ENCODE results near the gene CCZ1B.
"Not testable (repeated sequence)": the region's sequence is repeated elsewhere in the genome, so short reads cannot be mapped to it uniquely, and the experiment has no call there.

Gene CCZ1B

GRCh38 chr7:6830026-6830425, 4.0 kb upstream of the CCZ1B start:
- DNase-seq = not testable (repeated sequence)

DNA sequence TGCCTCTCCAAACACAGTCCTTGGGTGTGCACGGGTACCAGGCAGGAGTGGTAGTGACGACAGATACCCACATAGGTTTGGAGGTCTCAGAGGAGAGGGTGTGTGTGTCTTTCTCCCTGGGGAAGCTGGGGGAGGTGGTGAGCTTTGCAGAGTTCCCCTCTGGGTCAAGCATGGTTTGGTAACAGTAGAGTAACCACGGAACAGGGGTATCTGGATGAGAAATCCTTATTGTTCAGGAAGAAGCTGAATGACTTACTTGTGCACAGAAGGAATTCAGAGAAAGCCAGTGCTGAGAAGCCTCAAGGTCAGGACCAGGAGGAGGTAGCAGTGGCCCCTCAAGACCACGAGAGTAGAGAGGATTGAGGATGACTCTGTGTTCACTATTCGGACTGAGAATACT, 3.5 kb upstream of the CCZ1B start:
- DNase-seq = not testable (repeated sequence)

DNA sequence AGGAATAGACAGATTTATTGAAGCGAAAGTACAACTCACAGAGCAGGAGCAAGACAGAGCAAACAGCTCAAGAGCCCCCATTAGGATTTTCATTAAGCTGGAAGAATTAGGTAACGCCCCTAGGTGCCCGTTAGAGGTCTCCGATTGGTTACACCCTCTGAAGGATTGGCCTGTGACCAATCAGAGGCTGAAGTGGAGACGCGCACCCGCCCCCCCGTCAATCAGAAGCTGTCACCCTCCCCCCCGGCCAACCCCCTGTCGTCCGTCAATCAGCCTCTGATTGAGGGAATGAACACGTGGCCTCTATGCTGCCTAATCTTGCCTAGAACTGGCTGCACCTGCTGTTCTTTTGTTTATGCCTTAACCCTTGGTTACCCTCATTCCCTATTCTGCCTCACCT, 1.1 kb upstream of the CCZ1B start:
- not testable (repeated sequence) for DNase-seq

DNA sequence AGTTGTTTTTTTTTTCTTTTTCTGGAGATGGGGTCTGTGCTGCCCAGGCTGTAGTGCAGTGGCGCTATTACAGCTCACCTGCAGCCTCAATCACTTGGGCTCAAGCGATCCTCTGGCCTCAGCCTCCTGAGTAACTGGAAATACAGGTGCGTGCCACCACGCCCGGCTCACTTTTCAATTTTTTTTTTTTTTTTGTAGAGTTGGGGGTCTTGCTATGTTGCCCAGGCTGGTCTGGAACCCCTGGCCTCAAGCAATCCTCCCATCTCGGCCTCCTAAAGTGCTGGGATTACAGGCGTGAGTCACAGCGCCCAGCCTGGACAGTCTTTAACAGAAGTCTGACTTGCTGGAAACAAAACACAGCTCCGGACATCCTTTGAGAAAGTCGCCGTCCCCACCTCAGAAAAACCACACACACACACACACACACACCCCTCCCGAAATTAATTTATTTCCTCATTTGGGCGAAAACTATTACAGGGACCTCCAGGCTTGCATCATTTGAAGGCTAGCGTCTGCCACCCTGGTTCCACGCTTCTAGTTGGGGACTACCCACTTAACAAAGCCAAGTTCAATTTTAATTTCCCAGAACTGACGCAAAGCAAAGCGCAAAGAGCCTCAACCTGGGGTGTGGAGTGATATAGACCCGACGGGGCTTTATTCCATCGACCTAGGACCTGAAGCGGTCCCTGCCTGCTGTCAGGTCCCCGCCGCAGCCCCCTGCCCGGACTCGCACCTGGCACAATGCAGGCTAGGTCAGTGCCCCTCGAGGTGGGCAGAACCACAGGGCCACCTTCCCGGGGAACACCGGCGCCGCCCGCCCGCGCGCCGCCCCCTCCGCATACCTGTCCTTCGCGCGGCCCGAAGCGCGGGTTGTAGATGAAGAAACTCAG, 594 bp downstream of the CCZ1B start:
- not testable (repeated sequence) for DNase-seq

DNA sequence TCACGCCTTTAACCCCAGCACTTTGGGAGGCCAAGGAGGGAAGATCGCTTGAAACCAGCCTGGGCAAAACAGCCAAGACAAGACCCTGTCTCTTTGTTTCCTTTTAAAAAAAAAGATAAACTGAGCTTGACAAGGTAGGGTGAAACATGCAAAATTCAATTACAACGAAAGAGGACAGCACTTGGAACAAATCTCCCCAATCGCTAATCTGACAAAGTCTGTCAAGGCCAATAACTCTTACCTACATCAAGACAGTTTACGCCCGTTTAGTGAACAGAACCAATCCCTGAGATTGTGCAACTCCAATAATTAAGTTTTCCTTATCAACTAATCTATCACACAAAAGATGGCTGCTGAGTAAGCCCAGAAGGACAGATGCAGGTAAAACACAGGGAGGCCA, 4.5 kb downstream of the CCZ1B start:
- DNase-seq = not testable (repeated sequence)

GRCh38 chr7:6815470-6815869, 10.6 kb downstream of the CCZ1B start:
- not testable (repeated sequence) for DNase-seq

DNA sequence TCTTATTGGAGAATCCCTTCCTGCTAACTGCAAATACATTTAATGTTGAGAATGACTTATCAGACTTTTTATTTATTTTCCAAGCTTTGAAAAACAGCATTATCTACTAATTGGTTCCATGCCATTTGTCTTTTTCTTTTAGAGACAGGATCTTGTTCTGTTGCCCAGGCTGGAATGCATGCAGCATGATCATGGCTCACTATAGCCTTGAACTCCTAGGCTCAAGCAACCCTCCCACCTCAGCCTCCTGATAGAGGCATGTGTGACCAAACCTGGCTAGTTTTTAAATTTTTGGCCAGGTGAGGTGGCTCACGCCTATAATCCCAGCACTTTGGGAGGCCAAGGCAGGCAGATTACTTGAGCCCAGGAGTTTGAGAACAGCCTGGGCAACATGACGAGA, 13.1 kb downstream of the CCZ1B start:
- DNase-seq = not testable (repeated sequence)

DNA sequence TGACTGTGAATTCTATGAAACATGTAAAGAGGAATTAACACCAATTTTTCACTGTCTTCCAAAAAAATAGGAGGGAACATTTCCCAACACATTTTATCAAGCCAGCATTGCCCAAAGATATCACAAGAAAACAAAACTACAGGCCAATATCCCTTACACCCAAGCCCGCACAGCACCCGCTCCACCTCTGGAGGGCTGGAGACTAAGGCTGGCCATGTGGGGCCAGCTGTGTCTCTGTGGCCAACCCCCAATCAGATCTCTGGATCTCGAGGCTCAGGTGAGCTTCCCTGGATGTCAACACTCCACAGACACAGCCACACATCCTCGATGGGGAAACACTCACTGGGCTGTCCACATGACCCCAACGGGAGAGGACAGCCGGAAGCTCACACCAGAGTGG, 18.1 kb downstream of the CCZ1B start:
- not testable (repeated sequence) for DNase-seq

GRCh38 chr7:6807393-6807918, 18.6 kb downstream of the CCZ1B start:
- not testable (repeated sequence) for DNase-seq

- not testable (repeated sequence) for DNase-seq
Measured at GRCh38 chr7:6800331-6800730, 25.7 kb downstream of the CCZ1B start.

GRCh38 chr7:6799887-6800286, 26.2 kb downstream of the CCZ1B start:
- DNase-seq = not testable (repeated sequence)

GRCh38 chr7:6798047-6798446, 28.0 kb downstream of the CCZ1B start:
- DNase-seq = not testable (repeated sequence)

DNA sequence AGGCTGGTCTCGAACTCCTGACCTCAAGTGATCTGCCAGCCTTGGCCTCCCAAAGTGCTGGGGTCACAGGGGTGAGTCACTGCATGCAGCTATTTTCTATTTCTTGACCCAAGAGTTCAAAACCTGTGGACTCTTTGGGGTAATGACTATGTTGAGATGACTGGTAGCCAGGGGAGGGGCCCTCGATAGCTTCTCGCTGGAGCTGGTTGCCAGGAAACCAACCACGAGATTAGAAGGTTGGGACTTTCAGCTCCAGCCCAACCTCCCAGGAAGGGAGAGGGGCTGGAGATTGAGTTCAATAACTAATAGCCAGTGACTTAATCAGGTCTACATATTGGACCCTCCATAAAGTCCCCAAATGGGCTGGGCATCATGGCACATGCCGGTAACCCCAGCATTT, 28.9 kb downstream of the CCZ1B start:
- not testable (repeated sequence) for DNase-seq

GRCh38 chr7:6794276-6794675, 31.8 kb downstream of the CCZ1B start:
- not testable (repeated sequence) for DNase-seq

DNA sequence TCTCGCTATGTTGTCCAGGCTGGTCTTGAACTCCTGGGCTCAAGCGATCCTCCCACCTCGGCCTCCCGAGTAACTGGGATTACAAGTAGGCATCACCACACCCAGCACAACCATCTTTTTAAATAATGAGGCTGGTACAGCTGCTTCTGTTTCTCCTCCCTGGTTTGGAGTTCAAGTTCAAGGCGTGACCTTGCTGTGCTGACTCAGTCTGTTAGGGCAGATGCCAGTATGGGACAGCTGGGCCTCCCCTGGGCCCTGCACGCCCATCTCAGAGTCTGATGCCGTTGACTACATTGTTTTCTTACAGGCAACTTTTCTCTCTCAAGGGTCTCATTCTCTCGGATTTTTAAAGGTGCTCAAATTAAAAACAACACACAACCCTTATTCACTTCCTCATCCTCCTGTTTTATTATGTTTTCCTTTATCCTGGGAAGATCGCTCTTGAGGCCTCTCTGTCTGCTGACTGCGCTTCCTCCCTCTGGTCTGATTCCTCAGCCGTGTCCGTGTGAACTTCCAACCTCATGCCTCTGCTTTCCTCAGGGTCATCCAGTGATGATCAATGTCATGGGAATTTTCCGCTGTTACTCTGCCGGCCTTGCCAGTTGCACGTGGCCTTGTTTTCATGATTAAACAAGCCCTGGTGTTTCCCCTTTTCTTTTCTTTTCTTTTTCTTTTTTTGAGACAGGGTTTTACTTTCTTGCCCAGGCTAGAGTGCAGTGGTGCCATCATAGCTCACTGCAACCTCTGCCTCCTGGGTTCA, 33.8 kb downstream of the CCZ1B start:
- not testable (repeated sequence) for DNase-seq

GRCh38 chr7:6789353-6789752, 36.7 kb downstream of the CCZ1B start:
- not testable (repeated sequence) for DNase-seq

- DNase-seq = not testable (repeated sequence)
Measured at GRCh38 chr7:6781581-6781980, 44.5 kb downstream of the CCZ1B start.

- not testable (repeated sequence) for DNase-seq
Measured at GRCh38 chr7:6761186-6761585, 64.9 kb downstream of the CCZ1B start.

DNA sequence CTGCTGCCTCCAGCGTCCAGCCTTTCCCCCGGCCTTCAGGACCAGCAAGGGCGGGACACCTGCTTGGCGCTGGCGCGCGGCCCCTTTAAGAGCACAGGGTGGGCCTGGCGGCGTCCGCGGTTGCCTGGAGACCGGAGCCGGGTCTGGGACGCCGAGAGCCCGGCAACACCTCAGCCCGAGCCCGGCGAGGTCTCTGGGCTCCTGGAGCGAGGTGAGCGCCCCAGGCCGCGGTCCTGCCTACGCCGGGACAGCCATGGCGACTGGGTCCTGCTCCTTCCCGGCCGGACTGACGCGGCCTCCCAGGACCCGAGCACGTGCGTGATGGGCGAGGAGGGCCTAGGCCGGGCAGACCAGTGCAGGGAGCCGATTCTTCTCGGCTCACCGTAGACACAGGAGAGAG, 72.1 kb downstream of the CCZ1B start, which contains the start of gene RSPH10B2:
TSS of gene RSPH10B2 (plus strand) at position 140 of the 400 bp plus-strand sequence. CDS start 3,575 bp downstream, outside the sequence.
- DNase-seq = not testable (repeated sequence)

- not testable (repeated sequence) for DNase-seq
Measured at GRCh38 chr7:6750173-6750572, 75.9 kb downstream of the CCZ1B start.

DNA sequence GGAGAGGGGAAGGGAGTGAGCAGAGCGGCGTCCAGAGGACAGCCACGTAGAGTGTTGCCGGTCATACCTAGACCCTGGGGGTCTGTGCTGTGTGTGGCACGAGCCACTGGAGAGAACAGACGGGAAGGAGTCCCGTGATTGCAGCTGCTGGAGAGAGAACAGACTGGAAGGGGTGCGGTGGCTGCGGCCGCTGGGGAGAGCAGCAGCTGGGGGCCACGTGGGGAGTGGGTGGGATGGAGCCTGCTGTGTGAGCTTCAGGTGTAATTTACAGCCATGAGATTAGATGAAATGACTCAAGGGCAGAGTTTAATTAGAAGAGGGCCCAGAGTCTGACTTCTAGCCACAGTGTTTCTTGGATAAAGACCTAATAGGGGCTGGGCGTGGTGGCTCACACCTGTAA, 76.7 kb downstream of the CCZ1B start:
- not testable (repeated sequence) for DNase-seq

Data from T-helper 2 cell (primary cell).